ENCODE data around the gene ALKBH2.

Gene ALKBH2

DNA sequence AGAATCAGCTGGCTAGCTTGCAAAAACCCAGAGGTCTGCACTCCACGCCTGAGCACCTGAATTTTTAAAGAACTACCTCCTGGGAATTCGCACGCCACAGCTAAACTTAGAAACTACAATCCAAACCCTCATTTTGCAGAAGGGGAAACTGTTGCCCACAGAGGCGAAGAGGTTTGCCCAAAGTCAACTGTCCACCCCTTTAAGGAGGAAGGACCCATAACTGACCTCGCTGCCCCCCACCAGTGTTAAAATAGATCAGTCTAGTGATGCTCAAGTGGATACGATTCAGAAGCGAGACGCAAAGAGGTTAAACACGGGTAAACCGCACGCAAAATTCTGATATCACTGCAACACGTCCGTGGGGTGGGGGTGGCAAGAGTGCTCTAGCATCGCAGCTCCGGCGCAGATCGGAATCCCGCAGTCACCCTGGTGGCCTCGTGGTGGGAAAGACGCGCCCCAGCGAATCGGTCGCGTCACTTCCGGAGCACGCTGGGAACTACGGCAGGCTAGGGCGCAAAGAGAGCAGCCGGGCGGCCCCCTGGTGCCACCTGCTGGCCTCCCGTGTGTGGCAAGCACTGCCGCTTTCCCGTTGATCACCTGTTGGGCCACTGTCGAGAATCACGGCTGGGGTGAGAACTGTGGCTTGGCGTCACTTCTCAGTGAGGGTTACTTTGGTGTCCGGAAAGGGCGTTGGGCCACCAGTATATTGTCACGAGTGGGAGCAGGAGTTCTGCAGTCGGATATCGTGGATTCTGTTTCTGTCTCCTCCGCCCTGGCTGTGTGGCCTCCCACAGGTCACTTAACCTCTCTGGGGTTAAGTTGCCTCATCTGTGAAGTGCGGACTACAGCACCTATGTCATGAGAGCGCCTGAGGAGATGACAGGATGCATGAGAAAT is at the start of gene ALKBH2:
TSS of gene ALKBH2 (minus strand) at position 451 of the 897 bp plus-strand sequence. CDS start 686 bp downstream, outside the sequence.
- H3K27ac ChIP-seq (ENCODE audit: low read depth, low read length) = peak within 1 kb of the TSS; percentile 69
- peak within 1 kb of the TSS; percentile 47 to 85 for H3K4me3 ChIP-seq (ENCODE audit: low read depth in 1 of 2, low read length in 2 of 2)

DNA sequence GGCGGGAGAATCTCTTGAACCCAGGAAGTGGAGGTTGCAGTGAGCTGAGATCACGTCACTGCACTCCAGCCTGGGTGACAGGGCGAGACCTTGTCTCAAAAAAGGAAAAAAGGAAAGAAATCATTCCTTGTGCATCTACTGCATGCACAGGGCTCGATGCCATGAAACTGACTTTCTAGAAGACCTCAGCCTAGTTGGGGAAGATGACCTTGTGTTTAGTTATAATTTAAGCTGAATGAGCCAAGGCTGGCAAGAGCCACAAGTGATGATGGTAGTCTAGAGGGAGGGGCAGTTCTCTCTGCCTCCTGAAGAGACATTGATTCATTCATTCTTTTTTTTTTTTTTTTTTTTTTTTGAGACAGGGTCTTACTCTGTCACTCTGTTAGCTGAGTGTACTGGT is 47.3 kb upstream of the ALKBH2 start:
- H3K27me3 ChIP-seq (ENCODE audit: control insufficient read depth in 1 of 2, insufficient read depth in 2 of 2, low read length in 2 of 2) = no peaks in the 10 kb centered on the region
- peaks cover 6% of the 10 kb centered on the region for H3K36me3 ChIP-seq (ENCODE audit: insufficient read depth, low read length)
- H3K9ac ChIP-seq (ENCODE audit: low read length) = no peak overlapping the region
- H3K4me1 ChIP-seq (ENCODE audit: insufficient read depth, low read length) = peaks cover 8% of the 10 kb centered on the region
- H3K4me3 ChIP-seq (ENCODE audit: low read depth in 1 of 2, low read length in 2 of 2) = no peak overlapping the region
- H3K9me3 ChIP-seq (ENCODE audit: low read length) = no peaks in the 10 kb centered on the region
- no peak overlapping the region for H3K27ac ChIP-seq (ENCODE audit: low read depth, low read length)

More for the DNA sequence above, at the start of gene ALKBH2:
- peaks cover 22% of the 10 kb centered on the region for H3K4me1 ChIP-seq (ENCODE audit: insufficient read depth, low read length)
- H3K36me3 ChIP-seq (ENCODE audit: insufficient read depth, low read length) = peaks cover 16% of the 10 kb centered on the region
- H3K9me3 ChIP-seq (ENCODE audit: low read length) = no peaks in the 10 kb centered on the region
- H3K9ac ChIP-seq (ENCODE audit: low read length) = peak within 1 kb of the TSS; percentile 45
- no peaks in the 10 kb centered on the region for H3K27me3 ChIP-seq (ENCODE audit: control insufficient read depth in 1 of 2, insufficient read depth in 2 of 2, low read length in 2 of 2)

DNA sequence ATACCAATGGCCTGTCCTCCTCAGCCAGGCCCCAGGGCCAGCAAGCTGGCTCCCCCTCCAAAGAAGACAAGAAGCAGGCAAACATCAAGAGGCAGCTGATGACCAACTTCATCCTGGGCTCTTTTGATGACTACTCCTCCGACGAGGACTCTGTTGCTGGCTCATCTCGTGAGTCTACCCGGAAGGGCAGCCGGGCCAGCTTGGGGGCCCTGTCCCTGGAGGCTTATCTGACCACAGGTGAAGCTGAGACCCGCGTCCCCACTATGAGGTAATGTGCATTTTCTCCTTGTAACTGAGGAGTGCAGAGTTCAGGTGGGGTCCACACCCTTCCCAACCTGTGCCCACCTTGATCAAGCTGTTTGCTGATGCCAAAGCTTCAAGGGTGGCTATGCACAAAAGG is 46.5 kb upstream of the ALKBH2 start:
- Histone ChIP-seq H3K4me3 (ENCODE audit: low read depth in 1 of 2, low read length in 2 of 2) (no peak overlapping the region), H3K4me1 (ENCODE audit: insufficient read depth, low read length) (peaks cover 2% of the 10 kb centered on the region), H3K27me3 (ENCODE audit: control insufficient read depth in 1 of 2, insufficient read depth in 2 of 2, low read length in 2 of 2) (no peaks in the 10 kb centered on the region), H3K36me3 (ENCODE audit: insufficient read depth, low read length) (peaks cover 6% of the 10 kb centered on the region), H3K27ac (ENCODE audit: low read depth, low read length) (no peak overlapping the region), H3K9ac (ENCODE audit: low read length) (no peak overlapping the region), H3K9me3 (ENCODE audit: low read length) (no peaks in the 10 kb centered on the region)

DNA sequence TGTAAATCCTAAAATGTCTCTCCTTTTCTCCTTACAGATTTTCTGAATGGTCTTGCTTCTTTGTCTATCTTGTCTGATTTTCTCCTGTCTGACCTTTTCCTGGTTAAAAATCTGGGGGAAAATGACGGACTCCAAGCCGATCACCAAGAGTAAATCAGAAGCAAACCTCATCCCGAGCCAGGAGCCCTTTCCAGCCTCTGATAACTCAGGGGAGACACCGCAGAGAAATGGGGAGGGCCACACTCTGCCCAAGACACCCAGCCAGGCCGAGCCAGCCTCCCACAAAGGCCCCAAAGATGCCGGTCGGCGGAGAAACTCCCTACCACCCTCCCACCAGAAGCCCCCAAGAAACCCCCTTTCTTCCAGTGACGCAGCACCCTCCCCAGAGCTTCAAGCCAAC is 46.1 kb upstream of the ALKBH2 start:
- peaks cover 6% of the 10 kb centered on the region for H3K4me1 ChIP-seq (ENCODE audit: insufficient read depth, low read length)
- H3K27ac ChIP-seq (ENCODE audit: low read depth, low read length) = no peak overlapping the region
- peaks cover 6% of the 10 kb centered on the region for H3K36me3 ChIP-seq (ENCODE audit: insufficient read depth, low read length)
- H3K27me3 ChIP-seq (ENCODE audit: control insufficient read depth in 1 of 2, insufficient read depth in 2 of 2, low read length in 2 of 2) = no peaks in the 10 kb centered on the region
- no peak overlapping the region for H3K4me3 ChIP-seq (ENCODE audit: low read depth in 1 of 2, low read length in 2 of 2)
- no peak overlapping the region for H3K9ac ChIP-seq (ENCODE audit: low read length)
- H3K9me3 ChIP-seq (ENCODE audit: low read length) = no peaks in the 10 kb centered on the region

DNA sequence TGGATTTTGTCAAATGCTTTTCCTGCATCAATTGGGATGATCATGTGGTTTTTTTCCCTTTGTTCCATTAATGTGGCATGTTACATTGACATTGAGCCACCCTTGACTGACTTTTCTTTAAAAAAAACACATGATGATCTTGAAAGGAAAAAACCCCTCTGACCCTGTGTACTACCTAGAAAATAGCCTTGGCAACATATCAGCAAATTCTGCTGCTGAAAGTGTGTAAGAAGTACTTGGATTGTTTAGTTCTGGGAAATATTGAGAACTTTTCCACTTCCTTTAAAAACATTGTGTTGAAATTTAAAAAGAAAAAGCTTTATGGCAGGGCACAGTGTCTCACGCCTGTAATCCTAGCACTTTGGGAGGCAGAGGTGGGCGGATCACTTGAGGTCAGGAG is 43.8 kb upstream of the ALKBH2 start:
- peaks cover 22% of the 10 kb centered on the region for H3K4me1 ChIP-seq (ENCODE audit: insufficient read depth, low read length)
- H3K9ac ChIP-seq (ENCODE audit: low read length) = no peak overlapping the region
- H3K36me3 ChIP-seq (ENCODE audit: insufficient read depth, low read length) = peaks cover 6% of the 10 kb centered on the region
- no peak overlapping the region for H3K27ac ChIP-seq (ENCODE audit: low read depth, low read length)
- no peaks in the 10 kb centered on the region for H3K27me3 ChIP-seq (ENCODE audit: control insufficient read depth in 1 of 2, insufficient read depth in 2 of 2, low read length in 2 of 2)
- no peaks in the 10 kb centered on the region for H3K9me3 ChIP-seq (ENCODE audit: low read length)
- no peak overlapping the region for H3K4me3 ChIP-seq (ENCODE audit: low read depth in 1 of 2, low read length in 2 of 2)

DNA sequence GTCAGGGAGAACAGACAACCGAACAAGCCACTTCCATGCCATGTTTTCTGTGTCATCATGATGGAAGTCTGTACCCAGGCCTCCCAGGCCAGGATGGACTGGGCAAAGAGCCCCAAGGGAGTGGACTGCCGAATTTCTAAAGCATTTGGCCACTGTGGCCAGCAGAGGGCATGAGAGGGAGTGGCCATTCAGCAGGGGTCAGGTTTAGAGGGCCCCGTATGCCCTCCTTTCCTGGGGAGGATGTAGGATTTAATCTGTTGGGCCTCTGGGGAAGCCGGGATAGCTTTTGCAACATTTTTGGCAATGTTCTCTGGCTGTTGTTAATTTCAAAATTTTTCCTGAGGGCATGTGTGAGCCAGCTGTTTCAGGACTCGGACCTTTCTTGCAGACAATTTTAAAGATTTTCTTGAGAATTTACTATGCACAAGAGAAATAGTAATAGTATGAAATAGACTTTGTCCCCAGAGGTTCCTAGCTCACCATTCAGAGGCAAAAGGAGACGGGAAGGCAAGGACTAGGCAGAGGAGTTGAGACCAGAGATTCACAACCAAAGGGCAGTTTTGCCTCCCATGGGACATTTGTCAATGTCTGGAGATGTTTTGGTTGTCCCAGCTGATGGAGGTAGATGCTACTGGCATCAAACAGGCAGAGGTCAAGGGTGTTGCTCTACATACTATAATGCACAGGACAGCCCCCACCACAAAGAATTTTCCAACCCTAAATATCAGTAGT is 41.1 kb upstream of the ALKBH2 start:
- peaks cover 36% of the 10 kb centered on the region for H3K4me1 ChIP-seq (ENCODE audit: insufficient read depth, low read length)
- no peak overlapping the region for H3K9ac ChIP-seq (ENCODE audit: low read length)
- H3K4me3 ChIP-seq (ENCODE audit: low read depth in 1 of 2, low read length in 2 of 2) = no peak overlapping the region

DNA sequence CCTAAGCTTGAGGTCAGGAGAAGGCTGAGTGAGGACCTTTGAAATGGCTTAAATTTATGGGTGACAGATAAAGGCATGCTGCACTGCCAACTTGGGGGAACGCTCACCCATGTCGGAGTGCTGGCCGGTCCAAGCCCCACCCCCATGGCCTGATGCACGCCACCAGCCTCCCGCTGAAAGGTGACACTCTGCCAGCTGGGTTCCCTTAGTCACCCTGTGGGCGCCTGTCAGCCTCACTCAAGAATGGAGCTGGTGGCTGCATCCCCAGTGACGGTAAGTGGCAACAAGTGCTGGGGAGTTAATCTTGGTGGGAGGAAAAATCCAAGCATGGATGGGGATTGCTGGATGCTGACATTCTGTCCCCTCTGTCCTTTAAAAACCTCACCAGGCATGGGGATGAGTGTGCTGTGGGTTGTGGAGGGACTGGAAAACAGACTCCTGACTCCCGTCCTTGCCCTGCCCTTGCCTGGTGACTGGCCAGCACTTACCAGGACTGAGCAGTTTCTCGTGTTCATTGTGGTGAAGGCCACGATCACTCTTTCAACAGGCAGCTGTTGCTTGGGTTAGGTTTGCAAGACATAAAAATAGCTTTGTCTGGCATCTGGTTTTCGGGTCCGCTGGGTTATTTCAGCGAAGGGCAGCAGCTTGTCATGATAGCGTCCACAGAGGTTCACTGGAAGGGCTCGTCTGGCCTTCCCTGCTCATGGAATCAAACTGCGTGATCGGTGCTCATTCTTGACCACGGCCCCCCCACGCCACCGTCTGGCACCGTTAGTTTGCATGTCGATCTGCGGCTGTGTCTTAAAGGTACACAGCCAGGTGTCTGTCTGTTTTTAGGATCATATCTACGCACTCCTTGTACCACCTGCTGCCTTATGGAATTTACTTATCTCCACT is 38.1 kb upstream of the ALKBH2 start:
- Histone ChIP-seq H3K36me3 (ENCODE audit: insufficient read depth, low read length) (no peaks in the 10 kb centered on the region), H3K27me3 (ENCODE audit: control insufficient read depth in 1 of 2, insufficient read depth in 2 of 2, low read length in 2 of 2) (no peaks in the 10 kb centered on the region), H3K9me3 (ENCODE audit: low read length) (no peaks in the 10 kb centered on the region), H3K4me3 (ENCODE audit: low read depth in 1 of 2, low read length in 2 of 2) (peak overlapping the region in 1 of 2 donors; percentile 26), H3K9ac (ENCODE audit: low read length) (no peak overlapping the region), H3K4me1 (ENCODE audit: insufficient read depth, low read length) (peaks cover 41% of the 10 kb centered on the region), H3K27ac (ENCODE audit: low read depth, low read length) (peak overlapping the region; percentile 77)

More for the DNA sequence above, 41.1 kb upstream of the ALKBH2 start:
- no peaks in the 10 kb centered on the region for H3K9me3 ChIP-seq (ENCODE audit: low read length)
- peak overlapping the region; percentile 30 for H3K27ac ChIP-seq (ENCODE audit: low read depth, low read length)
- no peaks in the 10 kb centered on the region for H3K36me3 ChIP-seq (ENCODE audit: insufficient read depth, low read length)
- H3K27me3 ChIP-seq (ENCODE audit: control insufficient read depth in 1 of 2, insufficient read depth in 2 of 2, low read length in 2 of 2) = no peaks in the 10 kb centered on the region

DNA sequence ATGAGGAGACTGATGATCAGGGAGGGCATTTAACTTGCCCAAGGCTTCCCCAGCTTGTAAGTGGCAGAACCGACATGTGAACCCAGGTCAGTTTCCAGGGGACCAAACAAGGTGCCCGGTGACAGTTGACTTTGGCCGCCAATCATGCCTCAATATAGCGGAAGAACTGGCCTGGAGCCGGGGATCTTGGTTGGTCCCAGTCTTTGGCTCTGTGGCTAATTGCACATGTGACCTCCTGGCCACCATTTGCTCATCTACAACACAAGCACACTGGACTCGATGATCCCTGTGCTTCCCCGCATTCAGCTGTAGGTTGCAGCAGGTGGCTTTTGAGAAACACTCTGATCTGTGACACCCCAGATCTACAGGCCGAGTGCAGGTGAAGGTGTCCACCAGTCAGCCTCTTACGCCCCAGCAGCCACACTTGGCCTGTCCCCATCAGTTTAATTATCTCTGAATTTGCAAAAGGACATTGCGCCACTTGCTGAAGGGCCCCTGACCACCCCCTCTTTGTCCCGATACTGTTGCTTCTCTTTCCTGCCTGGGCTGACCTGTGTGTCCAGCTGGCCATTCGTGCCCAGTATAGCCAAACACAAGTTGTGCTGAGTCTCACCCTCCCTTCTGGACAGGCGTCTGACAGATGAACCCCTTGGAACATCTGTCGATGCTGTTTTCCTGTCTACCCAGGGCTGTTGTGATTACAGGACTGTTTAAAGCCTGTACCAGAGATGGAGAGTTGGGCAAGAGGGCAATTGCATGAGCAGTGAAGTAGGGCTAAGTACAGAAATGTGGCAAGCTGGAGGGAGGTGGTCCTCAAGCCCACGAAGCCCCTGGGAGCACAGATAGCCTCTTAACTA is 37.3 kb upstream of the ALKBH2 start:
- Histone ChIP-seq H3K4me1 (ENCODE audit: insufficient read depth, low read length) (peaks cover 46% of the 10 kb centered on the region), H3K27me3 (ENCODE audit: control insufficient read depth in 1 of 2, insufficient read depth in 2 of 2, low read length in 2 of 2) (no peaks in the 10 kb centered on the region), H3K9ac (ENCODE audit: low read length) (no peak overlapping the region), H3K9me3 (ENCODE audit: low read length) (no peaks in the 10 kb centered on the region), H3K4me3 (ENCODE audit: low read depth in 1 of 2, low read length in 2 of 2) (peak overlapping the region in 1 of 2 donors; percentile 26), H3K27ac (ENCODE audit: low read depth, low read length) (peak overlapping the region; percentile 77), H3K36me3 (ENCODE audit: insufficient read depth, low read length) (no peaks in the 10 kb centered on the region)

DNA sequence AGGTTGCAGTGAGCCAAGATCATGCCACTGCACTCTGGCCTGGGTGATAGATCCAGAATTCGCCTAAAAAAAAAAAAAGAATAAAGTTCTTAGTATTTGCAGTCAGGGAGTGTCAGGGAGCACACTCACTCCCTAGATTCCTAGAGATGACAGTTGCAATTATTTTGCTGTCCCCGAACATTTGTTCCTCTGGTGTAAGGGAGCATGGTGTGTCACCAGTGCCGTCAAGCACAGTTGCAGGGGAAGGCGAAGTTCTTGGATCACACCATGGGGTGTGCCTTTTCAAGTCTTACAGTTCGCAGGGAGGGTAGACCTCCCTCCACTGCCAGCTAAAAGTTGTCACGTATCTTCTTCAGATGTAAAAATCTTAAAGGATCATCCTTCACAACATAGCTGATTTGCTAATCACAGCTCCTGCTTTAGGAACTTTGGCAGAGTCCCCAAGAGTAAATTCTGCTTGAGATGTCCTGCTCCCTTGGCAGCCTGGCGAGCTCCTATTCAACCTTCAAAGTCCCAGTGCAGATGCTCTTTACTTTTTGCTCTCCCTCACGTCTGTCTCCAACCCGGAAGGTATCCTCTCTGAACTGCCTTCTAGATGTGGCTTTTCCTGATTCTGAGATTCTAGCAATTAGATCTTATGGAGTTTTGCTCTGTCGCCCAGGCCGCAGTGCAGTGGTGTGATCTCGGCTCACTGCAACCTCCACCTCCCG is 34.4 kb upstream of the ALKBH2 start:
- no peak overlapping the region for H3K9ac ChIP-seq (ENCODE audit: low read length)
- no peaks in the 10 kb centered on the region for H3K9me3 ChIP-seq (ENCODE audit: low read length)
- no peaks in the 10 kb centered on the region for H3K27me3 ChIP-seq (ENCODE audit: control insufficient read depth in 1 of 2, insufficient read depth in 2 of 2, low read length in 2 of 2)
- H3K4me1 ChIP-seq (ENCODE audit: insufficient read depth, low read length) = peaks cover 42% of the 10 kb centered on the region
- no peaks in the 10 kb centered on the region for H3K36me3 ChIP-seq (ENCODE audit: insufficient read depth, low read length)
- no peak overlapping the region for H3K27ac ChIP-seq (ENCODE audit: low read depth, low read length)
- no peak overlapping the region for H3K4me3 ChIP-seq (ENCODE audit: low read depth in 1 of 2, low read length in 2 of 2)

DNA sequence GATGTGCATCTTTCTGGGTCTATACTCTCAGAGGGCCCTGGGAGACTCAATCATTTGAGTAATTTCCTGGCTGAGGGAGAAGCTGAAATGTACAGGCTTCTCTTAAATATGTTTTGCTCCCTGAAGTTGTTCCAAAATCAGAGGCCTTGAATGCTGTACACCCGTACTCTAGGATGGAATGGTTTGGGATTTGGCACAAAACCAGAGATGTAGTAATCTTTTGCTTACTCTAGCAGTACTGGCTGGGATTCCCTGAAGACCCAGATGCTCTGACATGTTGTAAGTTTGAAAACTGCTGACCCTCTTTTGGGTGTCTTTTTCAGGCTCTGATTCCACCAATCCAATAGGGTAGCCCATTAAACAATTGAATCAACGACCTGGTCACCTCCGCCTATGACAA is 33.5 kb upstream of the ALKBH2 start:
- Histone ChIP-seq H3K4me1 (ENCODE audit: insufficient read depth, low read length) (peaks cover 40% of the 10 kb centered on the region), H3K9ac (ENCODE audit: low read length) (no peak overlapping the region), H3K27me3 (ENCODE audit: control insufficient read depth in 1 of 2, insufficient read depth in 2 of 2, low read length in 2 of 2) (no peaks in the 10 kb centered on the region), H3K9me3 (ENCODE audit: low read length) (no peaks in the 10 kb centered on the region), H3K4me3 (ENCODE audit: low read depth in 1 of 2, low read length in 2 of 2) (no peak overlapping the region), H3K27ac (ENCODE audit: low read depth, low read length) (peak overlapping the region; percentile 52), H3K36me3 (ENCODE audit: insufficient read depth, low read length) (no peaks in the 10 kb centered on the region)
